ENCODE measurements around the gene UNK.

Gene UNK

GRCh38 chr17:75822119-75822799 is 37.7 kb downstream of the UNK start:
- H3K36me3 ChIP-seq (ENCODE audit: control insufficient read depth, low read length), result peaks cover 66% of the 10 kb centered on the region
- no peaks in the 10 kb centered on the region for H3K27me3 ChIP-seq (ENCODE audit: control insufficient read depth, low read length)
- peaks cover 9% of the 10 kb centered on the region for H3K4me1 ChIP-seq (ENCODE audit: control insufficient read depth, low read length)
- H3K79me2 ChIP-seq (ENCODE audit: control insufficient read depth, low read length), result no peaks in the 10 kb centered on the region
- H3F3A ChIP-seq (ENCODE audit: control insufficient read depth, insufficient read depth), result no peaks in the 10 kb centered on the region
- no peak overlapping the region for H3K4me3 ChIP-seq (ENCODE audit: low read length)
- TF ChIP-seq EZH2phosphoT487 (IDR thresholded peaks at IDR 0.05; ENCODE audit: borderline replicate concordance, low read length) (no peak), CTCF (IDR thresholded peaks at IDR 0.05; ENCODE audit: low read depth, low read length, poor library complexity, severe bottlenecking) (no peak)
- H4K20me1 ChIP-seq (ENCODE audit: control insufficient read depth, insufficient read depth, low read depth, low read length), result no peaks in the 10 kb centered on the region
- no peak overlapping the region for H3K27ac ChIP-seq (ENCODE audit: low read depth, low read length)
- H3K9me2 ChIP-seq (replicated peaks; ENCODE audit: control insufficient read depth, low read length), result no peaks in the 10 kb centered on the region
- H3K9me3 ChIP-seq (ENCODE audit: control insufficient read depth, insufficient read depth, low read length), result no peaks in the 10 kb centered on the region
- no peak overlapping the region for H3K4me2 ChIP-seq (ENCODE audit: low read length)

GRCh38 chr17:75822800-75823166 is 38.2 kb downstream of the UNK start:
- Histone ChIP-seq H3K27me3 (ENCODE audit: control insufficient read depth, low read length) (no peaks in the 10 kb centered on the region), H3K36me3 (ENCODE audit: control insufficient read depth, low read length) (peaks cover 63% of the 10 kb centered on the region), H3K4me1 (ENCODE audit: control insufficient read depth, low read length) (peaks cover 14% of the 10 kb centered on the region), H3K27ac (ENCODE audit: low read depth, low read length) (no peak overlapping the region), H3F3A (ENCODE audit: control insufficient read depth, insufficient read depth) (no peaks in the 10 kb centered on the region), H4K20me1 (ENCODE audit: control insufficient read depth, insufficient read depth, low read depth, low read length) (no peaks in the 10 kb centered on the region), H3K9me3 (ENCODE audit: control insufficient read depth, insufficient read depth, low read length) (no peaks in the 10 kb centered on the region), H3K79me2 (ENCODE audit: control insufficient read depth, low read length) (no peaks in the 10 kb centered on the region), H3K4me2 (ENCODE audit: low read length) (no peak overlapping the region), H3K4me3 (ENCODE audit: low read length) (no peak overlapping the region), H3K9me2 (replicated peaks; ENCODE audit: control insufficient read depth, low read length) (no peaks in the 10 kb centered on the region)
- TF ChIP-seq CTCF (IDR thresholded peaks at IDR 0.05; ENCODE audit: low read depth, low read length, poor library complexity, severe bottlenecking), result no peak
- no peak for TF ChIP-seq EZH2phosphoT487 (IDR thresholded peaks at IDR 0.05; ENCODE audit: borderline replicate concordance, low read length)

GRCh38 chr17:75823257-75824041 is 38.8 kb downstream of the UNK start:
- Histone ChIP-seq H3F3A (ENCODE audit: control insufficient read depth, insufficient read depth) (peaks cover 4% of the 10 kb centered on the region), H3K27me3 (ENCODE audit: control insufficient read depth, low read length) (no peaks in the 10 kb centered on the region), H3K4me1 (ENCODE audit: control insufficient read depth, low read length) (peaks cover 21% of the 10 kb centered on the region), H3K9me2 (replicated peaks; ENCODE audit: control insufficient read depth, low read length) (no peaks in the 10 kb centered on the region), H3K4me3 (ENCODE audit: low read length) (no peak overlapping the region), H3K36me3 (ENCODE audit: control insufficient read depth, low read length) (peaks cover 59% of the 10 kb centered on the region), H3K4me2 (ENCODE audit: low read length) (no peak overlapping the region), H3K27ac (ENCODE audit: low read depth, low read length) (no peak overlapping the region), H3K79me2 (ENCODE audit: control insufficient read depth, low read length) (no peaks in the 10 kb centered on the region), H3K9me3 (ENCODE audit: control insufficient read depth, insufficient read depth, low read length) (no peaks in the 10 kb centered on the region), H4K20me1 (ENCODE audit: control insufficient read depth, insufficient read depth, low read depth, low read length) (no peaks in the 10 kb centered on the region)
- TF ChIP-seq CTCF (IDR thresholded peaks at IDR 0.05; ENCODE audit: low read depth, low read length, poor library complexity, severe bottlenecking) (no peak), EZH2phosphoT487 (IDR thresholded peaks at IDR 0.05; ENCODE audit: borderline replicate concordance, low read length) (no peak)

Data from DOHH2 (cell line).